Measurements from ENCODE around the gene PDX1.

GRCh38 chr13:27962128-27962841 lies 42.5 kb downstream of the PDX1 start:
- TF ChIP-seq POLR2A (IDR thresholded peaks at IDR 0.05; ENCODE audit: low read depth, low read length) (no peak), POLR2AphosphoS5 (IDR thresholded peaks at IDR 0.05; ENCODE audit: low read depth, low read length) (no peak), TAF1 (IDR thresholded peaks at IDR 0.05; ENCODE audit: low read depth, low read length) (no peak), POU2F2 (IDR thresholded peaks at IDR 0.05; ENCODE audit: low read depth, low read length) (no peak), SPI1 (IDR thresholded peaks at IDR 0.05; ENCODE audit: low read depth, low read length) (no peak)
